ENCODE results near the gene NDUFS2. TPM values are rescaled to one million over a fixed set of nuclear protein-coding genes. Genes with fewer than 3 reads are reported as not detected.

NDUFS2 gene
- total and polyA plus RNA-seq, 7 donors: 204 to 336 (median 232) TPM

GRCh38 chr1:161192476-161193465, 9.4 kb upstream of the NDUFS2 start:
- peaks cover 4% of the 10 kb centered on the region for H3K4me1 ChIP-seq
- no peak overlapping the region for H3K4me3 ChIP-seq
- DNase-seq: peak; percentile 57 to 61
- H3K27ac ChIP-seq: peak overlapping the region; percentile 15
- H3K36me3 ChIP-seq (ENCODE audit: insufficient read depth in 1 of 2, low read depth in 1 of 2): no peaks in the 10 kb centered on the region
- TF ChIP-seq CTCF (IDR thresholded peaks at IDR 0.05): peak; percentile 85
- no peaks in the 10 kb centered on the region for H3K27me3 ChIP-seq (ENCODE audit: insufficient read depth in 3 of 3, low read length in 2 of 3)
- intact Hi-C loops (cut with DNase I): loop anchor here in 1 of 2 donors (5.0 kb wide), 1 partner anchor 190 kb away; no protein-coding TSS in a partner anchor
- WGBS, 3 donors: 56 to 58% (median 56%) methylated on average over 15 of the region's 15 CpGs
- no peaks in the 10 kb centered on the region for H3K9me3 ChIP-seq
- peak; percentile 64 to 85 (median 64) for ATAC-seq

- ATAC-seq (peak; percentile 82 to 85 (median 84)), DNase-seq (peak; percentile 70 to 85)
- no peaks in the 10 kb centered on the region for H3K9me3 ChIP-seq
- peak; percentile 27 for TF ChIP-seq CTCF (IDR thresholded peaks at IDR 0.05)
- H3K36me3 ChIP-seq (ENCODE audit: insufficient read depth in 1 of 2, low read depth in 1 of 2): no peaks in the 10 kb centered on the region
- peaks cover 13% of the 10 kb centered on the region for H3K4me1 ChIP-seq
- no peaks in the 10 kb centered on the region for H3K27me3 ChIP-seq (ENCODE audit: insufficient read depth in 3 of 3, low read length in 2 of 3)
- peak overlapping the region; percentile 42 for H3K27ac ChIP-seq
- WGBS, 3 donors: 45 to 54% (median 52%) methylated on average over 21 of the region's 21 CpGs
- H3K4me3 ChIP-seq: peak overlapping the region; percentile 37
- intact Hi-C loops (cut with DNase I): loop anchor here in 1 of 2 donors (5.0 kb wide), 1 partner anchor 189 kb away; no protein-coding TSS in a partner anchor
Measured at GRCh38 chr1:161193561-161194235, 8.5 kb upstream of the NDUFS2 start.

GRCh38 chr1:161195171-161195570, 7.0 kb upstream of the NDUFS2 start:
- H3K27ac ChIP-seq: no peak overlapping the region
- no peaks in the 10 kb centered on the region for H3K27me3 ChIP-seq (ENCODE audit: insufficient read depth in 3 of 3, low read length in 2 of 3)
- no peak for DNase-seq
- peaks cover 16% of the 10 kb centered on the region for H3K4me1 ChIP-seq
- no peak for TF ChIP-seq CTCF (IDR thresholded peaks at IDR 0.05)
- ATAC-seq: no peak
- H3K36me3 ChIP-seq (ENCODE audit: insufficient read depth in 1 of 2, low read depth in 1 of 2): no peaks in the 10 kb centered on the region
- intact Hi-C loops (cut with DNase I): no loop called here
- H3K9me3 ChIP-seq: no peaks in the 10 kb centered on the region
- WGBS, 3 donors: 87 to 89% (median 87%) methylated on average over 4 of the region's 4 CpGs
- H3K4me3 ChIP-seq: peak overlapping the region; percentile 16

- Histone ChIP-seq H3K4me1 (peaks cover 16% of the 10 kb centered on the region), H3K27ac (peak overlapping the region; percentile 78), H3K27me3 (ENCODE audit: insufficient read depth in 3 of 3, low read length in 2 of 3) (no peaks in the 10 kb centered on the region), H3K36me3 (ENCODE audit: insufficient read depth in 1 of 2, low read depth in 1 of 2) (no peaks in the 10 kb centered on the region), H3K4me3 (peak overlapping the region; percentile 64), H3K9me3 (no peaks in the 10 kb centered on the region)
- no peak for ATAC-seq
- intact Hi-C loops (cut with DNase I): no loop called here
- DNase-seq: no peak
- no peak for TF ChIP-seq CTCF (IDR thresholded peaks at IDR 0.05)
- 90 to 94% (median 90%) methylated on average over 7 of the region's 7 CpGs for WGBS, 3 donors
Measured at GRCh38 chr1:161196111-161196510, 6.1 kb upstream of the NDUFS2 start.

All from psoas muscle (tissue), 8 donors.